Jurkat, Clone E6-1 (cell line): ENCODE results near the gene TRMT10A. TPM values are rescaled to one million over a fixed set of nuclear protein-coding genes. Genes with fewer than 3 reads are reported as not detected.

Experiments
- DNase-seq: peaks from one replicate; pipeline ENCODE4 v3.0.0-alpha.2; 2011; ENCODE audit warnings: low read depth, low spot score
- H3K4me3 ChIP-seq: 2 replicates; pipeline ENCODE4 v1.5.1; 2011; ENCODE audit warnings: mild to moderate bottlenecking, low read length, control low read depth, moderate library complexity
- polyA plus RNA-seq: library from polyadenylated mRNA; unstranded; fragments of >200 nt; gene quantifications from one replicate; pipeline ENCODE4 v1.2.1, GENCODE V29; 2012; ENCODE audit warnings: missing spikeins; ENCODE audit not compliant: insufficient read length, insufficient read depth

TRMT10A gene, protein sequence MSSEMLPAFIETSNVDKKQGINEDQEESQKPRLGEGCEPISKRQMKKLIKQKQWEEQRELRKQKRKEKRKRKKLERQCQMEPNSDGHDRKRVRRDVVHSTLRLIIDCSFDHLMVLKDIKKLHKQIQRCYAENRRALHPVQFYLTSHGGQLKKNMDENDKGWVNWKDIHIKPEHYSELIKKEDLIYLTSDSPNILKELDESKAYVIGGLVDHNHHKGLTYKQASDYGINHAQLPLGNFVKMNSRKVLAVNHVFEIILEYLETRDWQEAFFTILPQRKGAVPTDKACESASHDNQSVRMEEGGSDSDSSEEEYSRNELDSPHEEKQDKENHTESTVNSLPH
- polyA plus RNA-seq = 10.8 TPM

DNA sequence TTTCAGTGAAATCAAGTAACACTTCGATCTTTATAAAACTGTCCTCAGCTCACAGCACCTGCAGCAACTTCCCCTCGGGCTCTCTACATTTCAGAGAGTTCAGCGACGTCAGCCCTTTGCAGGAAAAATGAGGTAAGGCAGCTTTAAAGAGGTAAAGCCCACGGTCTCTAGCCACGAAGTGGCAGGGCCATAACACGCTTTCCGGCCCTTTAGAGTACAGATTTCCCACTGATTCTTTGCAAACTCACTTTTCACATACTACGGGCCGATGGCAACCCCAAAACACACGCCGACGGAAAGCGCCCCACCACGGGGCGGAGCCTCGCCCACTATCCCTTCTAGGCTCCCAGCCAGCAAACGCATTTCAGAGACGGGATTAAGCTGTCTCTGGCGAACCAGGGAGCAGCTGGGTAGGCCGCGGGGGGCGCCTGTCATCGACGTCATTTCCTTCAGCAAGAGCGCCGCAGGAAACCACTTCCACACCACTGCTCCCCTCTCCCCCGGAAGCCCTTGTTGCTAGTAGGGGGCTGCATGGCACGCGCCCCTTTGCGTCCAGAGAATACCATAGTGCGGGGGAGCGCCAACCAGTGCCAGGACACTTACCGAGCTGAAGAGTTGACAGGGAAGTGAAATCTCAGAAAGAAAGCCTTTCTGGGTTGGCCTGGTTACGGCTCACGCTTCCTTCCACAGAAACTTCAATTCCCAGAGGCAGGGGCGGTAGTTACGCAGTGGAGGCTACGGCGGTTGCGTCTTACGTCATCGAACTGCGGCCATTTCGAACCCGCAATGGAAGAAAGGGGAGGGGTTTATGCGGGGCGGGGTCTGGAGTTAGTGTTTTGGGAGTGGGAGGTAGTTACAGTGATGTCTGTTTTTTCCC, at the start of gene TRMT10A:
TRMT10A (minus strand) TSS at position 730 of the 877 bp plus-strand sequence. CDS start 4,701 bp downstream, outside the sequence.
- H3K4me3 ChIP-seq = peak within 1 kb of the TSS; percentile 66
- peak; percentile 96 for DNase-seq

DNA sequence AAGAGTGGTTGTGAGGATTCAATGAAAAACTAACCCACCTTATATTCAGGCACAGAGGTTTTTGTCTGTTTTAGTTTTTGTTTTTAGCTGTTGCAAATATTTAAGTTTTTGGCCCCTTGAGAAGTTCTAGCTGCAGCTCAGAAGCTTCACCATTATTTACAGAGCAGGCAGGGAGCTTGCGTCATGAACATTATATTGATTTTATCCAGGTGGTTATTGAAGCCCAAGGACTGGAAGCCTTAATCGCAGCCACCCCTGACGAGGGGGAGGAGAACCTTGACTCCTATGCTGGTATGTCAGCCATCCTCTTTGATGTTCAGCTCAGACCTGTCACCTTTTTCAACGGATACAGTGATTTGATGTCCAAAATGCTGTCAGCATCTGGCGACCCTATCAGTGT, 48.9 kb upstream of the TRMT10A start:
- DNase-seq = no peak
- no peak overlapping the region for H3K4me3 ChIP-seq

DNA sequence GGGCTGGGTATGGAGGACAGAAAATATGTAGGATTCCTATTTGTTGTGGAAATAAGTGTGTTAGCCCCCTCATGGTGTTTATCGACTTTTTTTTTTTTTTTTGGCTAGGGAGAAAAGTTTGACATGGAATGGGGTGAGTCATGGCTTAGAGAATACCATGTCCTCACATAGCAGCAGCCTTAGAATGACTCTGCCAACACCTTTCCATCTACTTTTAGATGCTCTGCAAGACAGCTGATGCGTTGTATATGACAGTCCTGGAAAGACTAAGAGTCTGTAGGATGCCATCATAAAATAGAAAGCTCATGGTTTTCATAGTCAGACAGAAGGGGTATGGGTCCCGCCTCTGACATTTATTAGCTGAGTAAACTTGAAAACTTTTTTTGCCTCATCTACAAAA, 48.4 kb upstream of the TRMT10A start:
- H3K4me3 ChIP-seq = no peak overlapping the region
- DNase-seq = no peak

DNA sequence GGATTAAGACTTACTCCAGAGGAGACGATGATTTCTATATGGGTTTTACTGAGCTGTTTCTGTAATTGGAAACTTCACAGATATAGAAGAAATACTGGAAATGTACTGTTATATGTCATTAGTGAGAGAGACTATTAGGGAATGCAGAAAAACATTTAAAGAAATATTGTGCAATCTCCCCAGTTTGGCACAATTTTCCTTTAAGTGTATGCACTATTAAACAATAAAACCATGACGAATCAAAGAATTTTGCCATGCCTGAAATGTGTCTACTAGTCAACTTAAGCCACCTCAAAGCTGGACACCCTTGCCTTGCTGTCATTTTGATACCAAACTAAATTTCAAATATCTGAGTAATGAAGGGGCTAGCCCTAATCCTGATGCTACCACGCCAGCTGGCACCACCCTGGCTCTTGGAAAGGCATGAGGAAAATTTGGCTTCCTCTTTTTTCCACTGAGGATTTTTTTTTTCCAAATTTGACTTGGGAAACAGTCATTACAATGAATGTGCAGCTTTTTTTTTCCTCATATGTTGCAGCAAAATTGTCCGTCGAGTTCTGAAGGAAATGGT, 46.9 kb upstream of the TRMT10A start:
- DNase-seq = no peak
- no peak overlapping the region for H3K4me3 ChIP-seq

DNA sequence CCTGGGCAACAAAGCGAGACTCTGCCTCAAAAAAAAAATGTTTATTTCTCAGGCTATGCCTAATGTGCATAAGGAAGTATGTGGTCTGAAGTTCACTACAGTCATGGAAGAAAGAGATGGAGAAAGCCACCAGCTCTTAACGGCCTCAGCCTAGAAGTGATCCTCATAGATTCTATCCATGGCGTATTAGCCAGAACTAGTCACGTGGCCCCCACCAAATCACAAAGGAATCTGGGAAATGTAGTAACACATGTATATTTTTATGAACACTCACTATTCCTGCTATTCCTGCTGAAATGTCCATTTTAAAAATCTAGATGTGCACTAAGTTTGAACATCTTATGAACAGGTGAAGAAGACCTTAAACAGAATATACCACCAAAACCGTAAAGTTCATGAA, 44.6 kb upstream of the TRMT10A start:
- no peak overlapping the region for H3K4me3 ChIP-seq
- DNase-seq = no peak

DNA sequence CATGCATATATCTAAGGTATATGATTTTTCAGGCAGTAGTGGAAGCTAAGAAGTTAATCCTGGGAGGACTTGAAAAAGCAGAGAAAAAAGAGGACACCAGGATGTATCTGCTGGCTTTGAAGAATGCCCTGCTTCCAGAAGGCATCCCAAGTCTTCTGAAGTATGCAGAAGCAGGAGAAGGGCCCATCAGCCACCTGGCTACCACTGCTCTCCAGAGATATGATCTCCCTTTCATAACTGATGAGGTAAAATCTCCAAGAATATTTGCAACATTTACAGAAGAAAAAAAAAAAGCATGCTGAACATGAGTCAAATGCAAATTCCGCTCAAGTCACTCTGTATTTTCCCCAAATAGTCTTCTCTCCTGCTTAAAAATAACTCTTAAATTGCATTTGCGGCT, 42.9 kb upstream of the TRMT10A start:
- DNase-seq = no peak

DNA sequence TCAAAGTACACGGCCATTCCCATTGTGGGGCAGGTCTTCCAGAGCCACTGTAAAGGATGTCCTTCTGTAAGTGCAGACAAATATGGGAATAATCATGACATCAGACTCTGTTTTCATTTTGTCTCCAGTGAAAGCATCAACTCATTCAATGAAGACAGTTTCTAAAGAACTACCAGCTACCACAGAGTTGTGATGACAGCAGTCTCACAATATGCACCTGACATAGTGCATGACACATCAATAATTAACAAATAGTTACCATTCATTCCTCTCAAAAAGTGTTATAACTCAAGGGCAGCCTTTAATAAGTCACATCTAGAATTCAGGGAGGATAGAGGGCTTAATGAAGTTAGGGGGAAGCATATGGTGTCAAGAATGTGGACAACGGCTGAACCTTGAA, 31.0 kb upstream of the TRMT10A start:
- no peak for DNase-seq
- no peak overlapping the region for H3K4me3 ChIP-seq

More for the DNA sequence above, 42.9 kb upstream of the TRMT10A start:
- H3K4me3 ChIP-seq = no peak overlapping the region

DNA sequence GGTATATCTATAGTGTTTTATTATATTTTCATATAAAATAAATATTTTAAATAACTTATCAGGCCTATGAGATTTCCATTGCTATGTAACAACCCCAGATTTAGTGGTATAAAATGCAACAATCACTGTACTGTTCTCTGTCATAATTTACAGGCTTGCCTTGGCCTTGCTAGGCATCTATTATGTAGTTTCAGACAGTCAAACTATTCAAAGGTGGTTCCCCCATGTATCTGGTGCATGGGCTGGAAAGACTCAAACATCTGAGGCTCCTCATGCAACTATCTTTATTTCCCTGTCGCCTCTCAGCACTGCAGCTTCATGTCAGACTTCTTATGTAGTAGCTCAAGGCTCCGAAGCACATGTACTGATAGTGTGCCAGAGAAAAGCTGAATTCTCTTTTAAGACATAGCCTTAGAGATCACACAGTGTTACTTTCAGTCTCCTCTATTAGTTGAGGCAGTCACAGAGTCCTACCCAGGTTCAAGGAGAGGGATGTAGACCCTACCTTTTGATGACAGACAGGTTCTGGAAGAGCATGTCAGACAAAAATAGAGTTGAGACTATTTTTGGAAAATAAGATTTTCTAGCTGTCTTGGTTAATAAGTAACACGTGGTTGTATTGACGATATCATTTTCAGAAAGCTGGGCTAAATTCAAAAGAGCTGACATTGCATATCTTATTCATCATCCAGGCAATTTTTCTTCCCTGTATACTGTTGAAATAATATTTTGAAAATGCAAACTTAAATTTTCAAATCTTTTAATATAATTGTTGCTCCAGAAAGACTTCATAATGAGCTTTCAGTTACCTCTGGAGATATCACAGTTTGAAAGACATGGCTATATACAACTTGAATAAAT, 30.2 kb upstream of the TRMT10A start:
- no peak for DNase-seq

DNA sequence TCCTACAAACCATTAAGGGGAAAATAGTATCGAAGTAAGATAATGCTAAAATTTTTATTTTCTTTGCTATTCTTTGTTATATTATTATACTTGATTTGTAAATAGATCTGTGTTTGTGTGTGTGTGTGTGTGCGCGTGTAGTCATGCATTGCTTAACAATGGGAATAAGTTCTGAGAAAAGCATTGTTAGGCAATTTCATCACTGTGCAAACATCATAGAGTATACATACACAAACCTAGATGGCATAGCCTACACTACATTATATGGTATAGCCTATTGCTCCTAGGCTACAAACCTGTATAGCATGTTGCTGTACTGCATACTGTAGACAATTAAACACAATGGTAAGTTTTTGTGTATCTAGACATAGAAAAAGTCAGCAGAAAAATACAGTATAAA, 27.9 kb upstream of the TRMT10A start:
- H3K4me3 ChIP-seq = no peak overlapping the region
- no peak for DNase-seq

More for the DNA sequence above, 30.2 kb upstream of the TRMT10A start:
- H3K4me3 ChIP-seq = no peak overlapping the region

DNA sequence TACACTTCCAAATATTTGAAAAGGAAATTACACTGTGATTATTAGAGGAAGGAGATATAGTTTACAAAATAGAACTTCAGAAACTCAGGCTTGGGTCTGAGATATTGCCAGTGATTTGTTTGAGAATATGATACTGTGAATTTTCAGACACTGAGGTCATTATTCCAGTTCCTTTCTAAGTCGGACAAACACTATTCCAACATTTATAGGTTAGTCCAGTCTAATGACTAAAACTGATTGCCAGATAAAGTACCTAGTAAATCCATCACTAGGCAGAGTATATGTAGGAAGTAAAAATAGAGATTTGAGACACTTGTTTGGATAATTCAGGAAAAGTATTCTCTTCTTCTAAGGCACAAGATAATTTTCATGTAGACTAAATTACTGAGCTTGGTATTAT, 24.0 kb upstream of the TRMT10A start:
- no peak overlapping the region for H3K4me3 ChIP-seq
- DNase-seq = no peak

DNA sequence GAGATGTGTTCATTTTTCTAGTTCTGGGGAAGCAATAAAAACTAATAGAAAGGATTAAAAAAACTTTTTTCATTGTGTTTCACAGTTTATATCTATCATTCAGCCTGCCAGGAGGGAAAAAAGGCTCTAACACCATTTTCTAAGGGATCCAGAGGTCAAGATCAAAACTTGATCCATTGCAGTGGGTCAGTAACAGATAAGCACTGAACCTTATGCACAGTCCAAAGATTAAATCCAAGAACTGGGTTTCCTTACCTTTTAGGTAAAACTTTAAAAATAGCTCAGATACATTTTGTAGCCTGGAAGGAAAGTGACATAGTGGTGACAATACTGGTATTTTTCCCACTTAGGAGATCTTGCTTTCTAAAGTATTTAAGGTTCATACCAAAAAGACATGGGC, 23.5 kb upstream of the TRMT10A start:
- no peak overlapping the region for H3K4me3 ChIP-seq
- no peak for DNase-seq

DNA sequence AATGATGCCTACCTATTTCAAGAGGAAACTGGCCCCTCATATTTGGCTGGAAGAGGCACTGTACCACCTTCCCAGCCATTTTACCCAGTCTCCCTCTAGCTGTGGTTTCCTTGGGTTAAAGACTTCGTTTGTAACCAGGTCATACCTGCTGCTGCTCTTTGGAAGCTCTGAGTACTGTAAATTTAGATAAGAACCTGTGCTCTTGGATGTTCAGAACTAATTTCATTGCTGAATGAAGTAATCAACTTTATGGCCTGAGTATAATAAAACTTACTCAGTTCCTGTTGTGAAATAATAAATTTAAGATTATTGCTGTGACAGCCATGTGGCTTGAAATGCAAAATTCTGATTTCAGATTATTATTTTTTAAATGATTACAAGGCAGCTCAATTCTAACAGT, 23.0 kb upstream of the TRMT10A start:
- no peak for DNase-seq
- no peak overlapping the region for H3K4me3 ChIP-seq

DNA sequence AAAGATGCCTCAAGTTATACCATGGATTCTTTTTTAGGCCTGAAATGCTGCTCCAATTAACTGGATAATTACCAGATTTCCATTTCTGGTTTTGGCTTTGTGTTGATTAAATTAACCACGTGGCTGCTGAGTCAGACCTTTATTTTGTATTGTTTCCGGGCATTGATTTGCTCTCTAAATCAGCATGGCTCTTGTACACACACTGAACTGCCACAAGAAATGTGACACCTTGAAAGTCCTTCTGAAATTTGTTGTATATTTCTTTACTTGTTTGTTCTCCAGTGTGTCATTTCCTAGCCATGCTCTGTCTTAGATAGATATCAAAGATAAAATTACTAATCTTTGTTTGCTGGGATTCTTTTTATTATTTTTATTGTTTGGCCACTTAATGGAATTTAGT, 22.5 kb upstream of the TRMT10A start:
- H3K4me3 ChIP-seq = no peak overlapping the region
- DNase-seq = no peak

DNA sequence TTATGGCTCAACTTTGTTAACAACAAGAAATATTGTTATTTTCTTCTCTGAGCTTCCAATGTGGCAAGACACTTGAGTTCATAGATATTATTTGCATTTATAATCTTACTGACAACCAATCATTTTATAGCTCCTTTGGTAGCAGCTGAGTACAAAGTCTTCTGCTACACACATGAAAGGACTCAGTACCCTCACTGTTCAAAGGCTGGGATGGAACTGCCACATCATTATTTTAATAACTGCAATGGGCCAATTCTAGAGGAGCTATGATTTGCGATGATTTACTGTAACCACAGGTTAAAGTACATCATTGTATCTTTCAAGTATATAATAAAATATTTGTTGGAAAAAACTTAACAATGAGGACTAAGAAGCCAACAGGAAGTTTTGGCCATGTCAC, 21.7 kb upstream of the TRMT10A start:
- H3K4me3 ChIP-seq = no peak overlapping the region
- DNase-seq = no peak

DNA sequence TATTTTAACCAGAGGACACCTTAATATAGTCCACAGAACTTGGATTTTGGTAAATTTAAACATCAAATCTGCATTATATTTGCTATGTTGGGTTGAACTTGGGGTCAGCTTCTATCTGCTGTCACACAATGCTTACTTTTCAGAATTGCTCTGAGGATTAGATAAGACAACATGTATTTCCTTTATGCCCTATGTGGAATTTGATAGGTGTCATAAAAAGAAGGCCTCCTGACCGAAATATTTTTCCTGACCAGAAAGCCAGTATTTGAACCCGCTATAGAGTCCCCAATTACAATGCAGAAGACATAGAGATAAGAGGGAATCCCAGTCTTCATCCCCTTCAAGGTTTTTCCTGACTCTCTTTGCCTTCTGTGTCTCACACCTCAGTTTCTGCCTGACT, 14.9 kb upstream of the TRMT10A start:
- no peak overlapping the region for H3K4me3 ChIP-seq
- DNase-seq = no peak

DNA sequence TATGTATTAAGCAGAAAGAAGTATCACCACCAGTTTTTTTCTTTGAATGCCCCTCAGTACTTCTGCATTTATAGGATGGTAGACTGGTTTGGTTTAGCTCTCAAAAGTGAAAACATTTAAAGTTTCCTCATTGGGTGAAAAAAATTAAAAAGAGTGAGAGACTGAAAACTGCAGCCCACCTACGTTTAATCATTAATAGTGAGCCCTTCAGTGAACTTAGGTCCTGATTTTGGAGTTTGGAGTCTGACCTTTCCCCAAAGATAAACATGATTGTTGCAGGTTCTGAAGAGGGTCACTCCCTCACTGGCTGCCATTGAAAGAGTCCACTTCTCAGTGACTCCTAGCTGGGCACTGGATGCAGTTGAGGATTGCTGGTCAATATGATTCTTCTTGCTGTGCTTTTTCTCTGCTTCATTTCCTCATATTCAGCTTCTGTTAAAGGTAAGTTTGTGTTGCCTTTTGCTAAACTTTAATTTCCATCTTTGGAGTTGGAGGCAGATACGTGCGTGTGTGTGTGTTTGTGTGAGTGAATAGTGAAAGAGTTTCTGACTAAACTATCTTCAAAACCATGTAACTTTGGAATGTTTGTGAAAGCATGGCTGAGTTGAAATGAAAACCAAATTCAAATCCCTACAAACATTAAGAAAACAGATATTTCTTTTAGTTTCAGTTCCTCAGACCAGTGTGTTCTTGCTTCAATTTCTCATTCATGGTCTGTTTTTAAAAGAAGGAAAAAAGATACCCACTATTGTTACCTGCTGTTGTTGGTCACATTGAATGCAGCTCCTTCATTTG, 10.9 kb upstream of the TRMT10A start, which contains the start of gene MTTP:
MTTP (plus strand) TSS at position 295 of the 795 bp plus-strand sequence; CDS start at position 381, 86 bp downstream.
- DNase-seq = no peak

DNA sequence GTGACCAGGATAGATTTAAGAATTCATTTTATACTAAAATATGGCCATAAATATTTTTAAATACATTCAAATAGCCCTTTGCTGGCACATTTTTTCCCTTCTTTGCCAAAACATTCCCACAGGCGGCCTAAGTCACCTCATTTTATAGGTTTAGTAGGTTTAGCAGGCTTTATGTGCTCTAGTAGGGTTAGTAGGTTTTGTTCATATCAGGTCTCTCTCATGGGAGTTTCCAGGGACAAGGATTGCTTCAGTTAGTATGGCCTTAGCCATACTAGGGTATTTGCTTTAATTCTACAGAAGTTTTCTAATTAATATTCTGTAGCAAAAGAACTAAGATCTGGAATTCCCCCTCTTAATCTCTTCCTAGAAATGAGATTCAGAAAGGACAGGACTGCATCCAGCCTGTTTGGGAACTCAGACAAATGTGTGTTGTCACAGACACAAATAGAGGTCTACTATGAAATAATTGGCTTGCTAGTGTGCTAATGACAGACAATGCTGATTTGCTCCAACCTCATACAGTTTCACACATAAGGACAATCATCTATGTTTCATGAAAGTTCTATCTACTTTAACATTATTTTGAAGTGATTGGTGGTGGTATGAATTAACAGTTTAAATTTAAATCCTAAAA, 10.0 kb upstream of the TRMT10A start:
- DNase-seq = no peak
- H3K4me3 ChIP-seq = no peak overlapping the region

More for the DNA sequence above, 10.9 kb upstream of the TRMT10A start, which contains the start of gene MTTP:
- H3K4me3 ChIP-seq = no peak within 1 kb of the TSS
